Measurements from ENCODE around the gene CRB1.

DNA sequence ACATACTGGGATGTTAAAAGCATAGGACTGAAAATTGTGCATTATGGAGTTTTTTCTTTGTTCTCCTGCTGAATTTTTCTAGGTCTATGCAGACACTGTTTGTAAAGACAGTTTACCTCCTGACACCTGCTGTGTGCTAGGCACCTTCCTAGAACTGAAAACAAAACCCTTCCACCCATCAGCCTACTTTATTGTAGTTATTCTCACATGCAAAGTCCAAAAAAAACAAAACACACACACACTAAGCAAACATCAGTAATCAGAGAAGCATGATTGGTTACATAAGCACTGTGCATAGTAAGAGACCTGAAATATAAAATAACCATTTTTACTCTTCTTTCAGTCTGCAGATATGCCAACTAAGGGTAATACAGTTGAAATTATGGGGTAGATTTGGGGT, 195.1 kb downstream of the CRB1 start:
- TF ChIP-seq POLR2A (IDR thresholded peaks at IDR 0.05): no peak
- no peak for TF ChIP-seq POLR2AphosphoS5 (IDR thresholded peaks at IDR 0.05)
- TF ChIP-seq, protein P1, sequence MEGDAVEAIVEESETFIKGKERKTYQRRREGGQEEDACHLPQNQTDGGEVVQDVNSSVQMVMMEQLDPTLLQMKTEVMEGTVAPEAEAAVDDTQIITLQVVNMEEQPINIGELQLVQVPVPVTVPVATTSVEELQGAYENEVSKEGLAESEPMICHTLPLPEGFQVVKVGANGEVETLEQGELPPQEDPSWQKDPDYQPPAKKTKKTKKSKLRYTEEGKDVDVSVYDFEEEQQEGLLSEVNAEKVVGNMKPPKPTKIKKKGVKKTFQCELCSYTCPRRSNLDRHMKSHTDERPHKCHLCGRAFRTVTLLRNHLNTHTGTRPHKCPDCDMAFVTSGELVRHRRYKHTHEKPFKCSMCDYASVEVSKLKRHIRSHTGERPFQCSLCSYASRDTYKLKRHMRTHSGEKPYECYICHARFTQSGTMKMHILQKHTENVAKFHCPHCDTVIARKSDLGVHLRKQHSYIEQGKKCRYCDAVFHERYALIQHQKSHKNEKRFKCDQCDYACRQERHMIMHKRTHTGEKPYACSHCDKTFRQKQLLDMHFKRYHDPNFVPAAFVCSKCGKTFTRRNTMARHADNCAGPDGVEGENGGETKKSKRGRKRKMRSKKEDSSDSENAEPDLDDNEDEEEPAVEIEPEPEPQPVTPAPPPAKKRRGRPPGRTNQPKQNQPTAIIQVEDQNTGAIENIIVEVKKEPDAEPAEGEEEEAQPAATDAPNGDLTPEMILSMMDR (IDR thresholded peaks at IDR 0.05): no peak
- TF ChIP-seq EP300 (IDR thresholded peaks at IDR 0.05): no peak

Measured in gastroesophageal sphincter (tissue), 3 donors.